Fibroblast of lung (primary cell): ENCODE results near the gene RAPGEF6.

ENCODE experiments used
- CTCF ChIP-seq, 2 donors: IDR thresholded peaks in 1 of 2; conservative IDR thresholded peaks in 1 of 2; 1 replicate in 1 of 2; 2 replicates in 1 of 2; pipeline ENCODE4 v1.5.1; 2011 to 2012; ENCODE audit warnings: low read length in 2 of 2, control low read depth in 1 of 2, inconsistent platforms in 1 of 2, low read depth in 1 of 2, mild to moderate bottlenecking in 1 of 2
- EZH2 ChIP-seq: IDR thresholded peaks from 2 replicates; pipeline ENCODE4 v1.5.1; 2012; ENCODE audit warnings: low read length, control low read depth, mild to moderate bottlenecking; ENCODE audit errors: missing control alignments

- no peak for TF ChIP-seq CTCF (conservative IDR thresholded peaks at IDR 0.05 in 1 of 2, IDR thresholded peaks at IDR 0.05 in 1 of 2; ENCODE audit: low read depth in 1 of 2, low read length in 2 of 2)
- TF ChIP-seq EZH2, result no peak
Measured at GRCh38 chr5:131430794-131431193, 204.2 kb downstream of the RAPGEF6 start.
